Muscle of back (tissue), 11 donors: ENCODE measurements around the gene GRID1. TPM values are rescaled to one million over a fixed set of nuclear protein-coding genes. Genes with fewer than 3 reads are reported as not detected.

Experiments used
- DNase-seq, 3 donors: peaks; one replicate each; pipeline versions ENCODE4 v3.0.0 to v3.0.0-alpha.2; 2013
- polyA plus RNA-seq, 10 donors: library from polyadenylated mRNA; unstranded; fragments of 120-200 nt; gene quantifications; one replicate each; pipeline ENCODE4 v1.2.1, GENCODE V29; 2013; ENCODE audit not compliant: insufficient read length in 10 of 10

The GRID1 gene
- polyA plus RNA-seq, 10 donors: 2.7 to 8.4 (median 5.9) TPM

DNA sequence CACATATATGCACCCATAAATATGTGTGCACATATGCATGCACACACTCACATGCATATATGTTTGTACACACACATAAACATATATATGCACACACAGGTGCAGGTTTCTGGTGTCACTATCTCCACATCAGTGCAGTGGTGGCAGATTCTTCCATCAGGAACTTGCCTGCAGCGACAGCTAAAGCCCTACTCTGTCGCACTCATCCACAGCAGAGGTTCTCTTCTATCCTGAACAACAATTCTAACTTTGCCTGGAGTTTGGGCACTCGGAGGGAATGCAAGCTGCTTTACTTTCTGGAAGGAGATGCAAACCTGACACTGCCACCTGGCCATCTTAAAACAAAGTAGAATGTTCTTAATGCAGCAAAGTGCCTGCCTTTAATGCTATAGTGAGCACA lies 745.8 kb downstream of the GRID1 start:
- no peak for DNase-seq

DNA sequence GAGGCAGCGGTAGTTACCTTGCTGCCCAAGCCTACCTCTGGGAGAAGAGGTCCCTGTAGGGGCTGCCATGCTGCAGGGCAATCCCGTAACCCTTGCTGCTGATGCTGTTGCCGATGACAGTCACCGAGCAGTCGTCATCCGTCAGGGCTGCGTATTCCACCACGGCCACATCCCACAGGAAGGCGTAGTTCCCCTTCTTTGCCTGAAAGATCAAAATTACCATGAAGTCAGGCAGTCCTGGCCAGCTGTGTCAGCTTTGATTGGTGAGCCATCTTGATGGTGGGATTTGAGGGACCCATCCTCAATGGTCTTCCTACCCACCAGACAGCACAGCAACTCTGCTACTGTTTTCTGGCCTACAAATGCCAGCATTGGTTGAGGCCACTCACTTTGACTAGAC lies 746.8 kb downstream of the GRID1 start:
- no peak for DNase-seq

GRCh38 chr10:85618841-85619240 lies 747.8 kb downstream of the GRID1 start:
- no peak for DNase-seq

- no peak for DNase-seq
Observed at GRCh38 chr10:85617751-85618546, 748.6 kb downstream of the GRID1 start.

- DNase-seq: no peak
Observed at GRCh38 chr10:85615556-85615955, 751.0 kb downstream of the GRID1 start.

DNA sequence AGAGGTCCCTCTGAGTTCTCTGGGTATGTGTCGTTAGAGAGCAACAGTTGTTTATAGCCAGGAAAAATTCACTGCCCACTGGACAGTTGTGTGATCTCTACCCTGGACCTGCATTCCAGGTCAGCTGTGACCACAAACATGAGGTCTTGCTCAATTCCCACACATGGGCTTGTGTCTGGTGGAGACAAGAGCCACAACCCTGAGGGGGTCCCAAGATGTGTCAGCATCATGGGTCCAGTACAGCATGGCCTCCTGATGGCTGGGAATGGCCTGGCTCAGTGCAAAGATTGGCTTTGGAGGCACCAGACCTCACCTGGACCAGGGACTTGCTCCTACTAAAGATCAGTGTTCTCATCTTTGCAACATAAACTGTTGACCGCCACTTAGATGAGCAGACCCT lies 751.6 kb downstream of the GRID1 start:
- no peak for DNase-seq

DNA sequence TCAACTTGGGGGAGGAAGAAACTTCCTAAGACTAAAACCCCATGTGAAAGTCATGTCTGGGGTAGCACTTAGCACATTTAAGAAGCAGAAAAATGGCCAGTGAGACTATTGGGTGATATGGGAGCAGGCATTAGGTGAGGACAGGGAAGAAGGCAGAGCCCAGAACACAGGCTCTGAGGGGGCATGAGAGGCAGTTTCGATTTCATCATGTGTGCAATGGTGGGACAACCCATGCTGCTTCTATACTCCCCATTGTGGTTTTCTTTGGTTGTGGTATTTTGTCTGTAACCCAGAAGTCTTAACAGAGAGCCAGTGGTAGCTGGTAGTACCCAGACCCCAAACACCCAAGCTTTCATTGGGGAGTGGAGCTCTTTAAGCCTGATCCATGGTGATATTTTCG lies 752.0 kb downstream of the GRID1 start:
- no peak for DNase-seq

- no peak for DNase-seq
Observed at GRCh38 chr10:85613391-85613790, 753.2 kb downstream of the GRID1 start.

DNA sequence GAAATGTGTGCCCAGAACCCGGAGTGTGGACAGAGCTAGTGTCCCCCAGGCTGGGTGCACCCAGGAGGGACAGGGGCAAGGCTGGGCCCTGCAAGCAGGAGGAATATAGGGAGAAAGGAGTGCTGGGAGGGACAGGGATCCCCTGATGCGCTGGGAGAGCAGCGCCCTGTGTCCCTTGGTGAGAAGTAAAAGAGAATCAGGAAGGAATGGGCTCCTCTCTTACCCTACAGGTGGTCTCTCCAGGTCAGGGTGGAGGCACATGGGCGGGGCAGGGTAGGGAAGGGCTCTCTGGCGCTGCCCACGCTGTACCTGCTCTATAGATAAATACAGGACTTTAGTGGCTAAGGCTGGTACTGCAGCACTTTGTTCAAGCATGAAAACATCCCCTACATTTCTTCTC lies 753.8 kb downstream of the GRID1 start:
- DNase-seq: no peak

GRCh38 chr10:85612378-85612775 lies 754.2 kb downstream of the GRID1 start:
- DNase-seq: no peak

GRCh38 chr10:85611746-85612377 lies 754.7 kb downstream of the GRID1 start:
- no peak for DNase-seq

DNA sequence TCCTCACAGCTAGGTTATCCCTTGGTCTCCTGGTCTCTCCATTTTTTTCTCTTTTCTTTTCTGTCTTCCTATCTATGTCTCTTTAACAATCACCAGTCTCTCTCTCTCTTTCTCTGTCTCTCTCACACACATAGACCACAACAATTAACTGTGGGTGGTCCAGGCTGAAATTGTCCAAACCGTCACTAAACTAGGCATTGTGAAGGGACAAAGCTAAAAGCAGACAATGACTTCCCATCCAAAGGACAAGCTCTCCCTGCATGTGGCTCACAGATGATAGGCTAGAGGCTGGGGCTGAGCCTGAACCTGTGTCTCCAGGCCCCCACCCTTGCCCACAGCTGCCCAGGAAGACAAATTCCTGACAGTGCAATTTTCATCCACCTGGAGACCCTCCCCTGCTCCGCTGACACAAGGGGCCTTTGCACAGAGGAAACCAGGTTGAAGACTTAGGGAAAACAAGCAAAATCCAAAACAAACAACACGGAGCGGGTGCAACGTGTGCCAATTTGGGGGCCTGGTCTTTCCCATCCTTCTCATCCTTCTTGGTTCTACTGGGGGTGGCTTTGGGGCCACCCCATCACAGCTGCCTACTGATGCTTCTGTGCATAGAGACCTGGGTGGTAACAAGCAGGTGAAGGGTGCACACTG lies 755.4 kb downstream of the GRID1 start:
- no peak for DNase-seq

GRCh38 chr10:85610381-85611092 lies 756.1 kb downstream of the GRID1 start:
- no peak for DNase-seq

- no peak for DNase-seq
Observed at GRCh38 chr10:85609509-85609908, 757.1 kb downstream of the GRID1 start.

DNA sequence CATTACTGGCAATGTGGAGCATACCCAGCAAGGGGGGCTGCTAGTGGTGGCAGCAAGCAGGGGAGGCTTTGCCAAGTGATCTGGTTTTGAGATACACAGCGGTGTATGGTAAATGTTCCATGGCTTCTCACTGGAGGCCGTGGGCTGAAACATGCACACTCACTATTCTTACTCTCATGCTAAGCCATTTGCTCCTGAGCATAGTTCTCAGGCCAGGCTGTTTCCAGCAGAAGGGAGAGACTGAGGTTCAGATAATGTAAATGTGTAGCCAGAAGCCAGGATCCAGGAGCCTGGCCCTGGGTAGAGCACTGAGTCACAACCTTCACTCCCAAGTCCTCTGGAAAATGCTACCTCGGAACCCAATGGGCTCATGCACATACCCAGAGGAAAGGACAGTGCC lies 757.9 kb downstream of the GRID1 start:
- no peak for DNase-seq

GRCh38 chr10:85607043-85607695 lies 759.4 kb downstream of the GRID1 start:
- DNase-seq: no peak

DNA sequence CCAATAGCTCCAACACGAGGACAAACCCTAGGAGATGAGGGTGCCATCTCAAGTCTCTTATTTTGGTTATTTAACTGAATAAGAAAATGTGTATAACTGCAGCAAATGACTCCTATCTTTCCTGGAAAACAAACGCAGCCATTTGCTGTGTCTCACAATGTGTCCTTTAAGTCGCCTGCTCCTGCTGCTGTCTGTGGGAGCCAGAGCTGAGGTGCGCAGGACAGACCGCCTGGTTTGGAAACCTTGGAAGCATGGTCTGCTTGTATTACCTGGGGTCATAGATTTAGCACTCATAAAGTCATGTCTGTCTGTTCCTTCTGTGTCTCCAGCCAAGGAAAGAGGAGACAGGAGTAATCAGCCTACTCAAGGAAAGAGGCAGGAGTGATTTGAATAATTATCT lies 760.2 kb downstream of the GRID1 start:
- no peak for DNase-seq

GRCh38 chr10:85604884-85605283 lies 761.7 kb downstream of the GRID1 start:
- peak; percentile 19 to 42 (median 20) for DNase-seq

- no peak for DNase-seq
Observed at GRCh38 chr10:85604136-85604725, 762.4 kb downstream of the GRID1 start.

DNA sequence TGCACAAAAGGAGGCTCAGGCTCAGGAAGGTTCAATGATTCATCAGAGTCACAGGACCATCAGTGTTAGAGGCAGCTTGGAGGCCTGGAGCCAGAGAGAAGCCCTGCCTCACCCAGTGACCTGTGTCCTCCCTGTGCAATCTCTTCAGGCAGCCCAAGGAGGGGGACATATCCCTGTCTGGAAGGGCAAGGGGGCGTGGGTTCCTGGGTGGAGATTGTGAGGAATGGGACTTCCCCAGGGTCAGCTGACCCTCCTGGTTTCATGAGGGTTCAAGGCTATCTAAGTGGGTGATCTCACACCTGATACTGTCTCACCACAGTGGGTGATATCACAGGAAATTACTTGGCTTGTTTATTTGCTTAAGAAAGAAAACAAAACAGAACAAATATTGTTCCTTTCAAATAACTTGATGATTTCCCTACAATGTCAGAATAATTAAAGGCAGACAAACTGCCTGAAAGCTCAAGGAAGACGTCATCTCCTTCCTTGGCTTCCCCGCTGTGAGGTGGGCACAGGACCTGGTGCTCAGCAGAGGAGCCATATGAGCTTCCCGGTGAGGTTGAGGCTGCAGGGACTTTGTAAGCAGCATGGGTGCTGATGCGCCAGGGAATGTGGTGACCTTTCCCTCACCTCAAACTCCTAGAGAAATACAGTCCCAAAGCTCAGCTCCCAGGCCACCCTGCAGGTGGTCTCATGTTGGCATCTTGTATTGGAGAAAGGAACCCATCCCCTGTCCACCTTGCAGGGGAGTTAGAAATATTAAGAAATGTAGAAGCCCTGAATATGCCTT lies 763.2 kb downstream of the GRID1 start:
- no peak for DNase-seq

DNA sequence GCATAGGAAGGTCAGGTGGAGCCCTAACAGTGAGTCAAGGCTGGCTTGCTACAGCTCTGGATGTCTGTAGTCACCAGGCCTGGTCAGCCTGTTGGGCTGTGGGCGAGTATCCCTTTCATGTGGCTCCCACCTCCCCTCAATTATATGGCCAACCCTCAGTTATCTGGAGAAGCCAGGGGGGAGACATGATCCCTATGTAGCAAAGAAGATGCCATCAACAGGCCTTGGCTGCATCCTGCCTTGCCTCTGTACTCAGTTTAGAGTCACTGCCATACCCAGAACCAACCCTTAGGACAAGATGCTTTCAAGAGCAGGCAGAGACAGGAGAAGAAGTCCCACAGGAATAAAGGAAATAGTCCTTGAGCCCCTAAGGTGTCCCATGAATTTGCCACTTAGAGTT lies 763.9 kb downstream of the GRID1 start:
- no peak for DNase-seq
